Cardiac fibroblast (primary cell): Measurements from ENCODE around the gene EGFLAM.

Source experiments
- DNase-seq, 2 donors: peaks; one replicate each; pipeline versions ENCODE4 v3.0.0 to v3.0.0-alpha.2; 2010; ENCODE audit warnings: low read depth in 2 of 2
- H3K4me3 ChIP-seq, 2 donors: replicated peaks in 1 of 2; 1 replicate in 1 of 2; 2 replicates in 1 of 2; pipeline ENCODE4 v1.5.1; 2011; ENCODE audit warnings: low read depth in 2 of 2, low read length in 2 of 2, mild to moderate bottlenecking in 2 of 2, moderate library complexity in 1 of 2
- CTCF ChIP-seq: IDR thresholded peaks from one replicate; pipeline ENCODE4 v1.5.1; 2011; ENCODE audit warnings: low read depth, mild to moderate bottlenecking, low read length, inconsistent platforms

EGFLAM gene

GRCh38 chr5:38445374-38446028 lies 187.1 kb downstream of the EGFLAM start:
- peak overlapping the region; percentile 22 to 64 for H3K4me3 ChIP-seq

GRCh38 chr5:38446029-38446522 lies 187.7 kb downstream of the EGFLAM start:
- H3K4me3 ChIP-seq, result peak overlapping the region; percentile 22 to 64
- peak in 1 of 2 donors; percentile 36 for DNase-seq
- no peak for TF ChIP-seq CTCF

More at GRCh38 chr5:38445374-38446028, 187.1 kb downstream of the EGFLAM start:
- peak; percentile 38 to 62 for DNase-seq
- no peak for TF ChIP-seq CTCF

GRCh38 chr5:38447056-38447455 lies 188.7 kb downstream of the EGFLAM start:
- no peak overlapping the region for H3K4me3 ChIP-seq
- no peak for DNase-seq
- TF ChIP-seq CTCF, result no peak

GRCh38 chr5:38447786-38448185 lies 189.4 kb downstream of the EGFLAM start:
- TF ChIP-seq CTCF, result no peak

GRCh38 chr5:38448568-38449350 lies 190.4 kb downstream of the EGFLAM start:
- no peak for TF ChIP-seq CTCF
- no peak overlapping the region for H3K4me3 ChIP-seq
- peak in 1 of 2 donors; percentile 59 for DNase-seq

More at GRCh38 chr5:38447786-38448185, 189.4 kb downstream of the EGFLAM start:
- peak in 1 of 2 donors; percentile 49 for DNase-seq
- no peak overlapping the region for H3K4me3 ChIP-seq

GRCh38 chr5:38450627-38451026 lies 192.3 kb downstream of the EGFLAM start:
- no peak for DNase-seq
- no peak for TF ChIP-seq CTCF
- H3K4me3 ChIP-seq, result no peak overlapping the region
